Measurements from ENCODE around the gene TYW5. TPM values are rescaled to one million over a fixed set of nuclear protein-coding genes. Genes with fewer than 3 reads are reported as not detected.

TYW5 gene
- total RNA-seq, 2 donors from 2014 or later, result 8.3 to 13.7 TPM

GRCh38 chr2:199982126-199982843, 27.0 kb upstream of the TYW5 start:
- DNase-seq (ENCODE audit: low spot score in 2 of 2) (no peak), ATAC-seq (no peak)
- Mint-ChIP-seq H3K9me3 (peaks cover 0 to 8% of the 10 kb centered on the region in 2 donors), H3K27ac (no peak overlapping the region), H3K36me3 (peaks cover 0 to 5% of the 10 kb centered on the region in 2 donors)

DNA sequence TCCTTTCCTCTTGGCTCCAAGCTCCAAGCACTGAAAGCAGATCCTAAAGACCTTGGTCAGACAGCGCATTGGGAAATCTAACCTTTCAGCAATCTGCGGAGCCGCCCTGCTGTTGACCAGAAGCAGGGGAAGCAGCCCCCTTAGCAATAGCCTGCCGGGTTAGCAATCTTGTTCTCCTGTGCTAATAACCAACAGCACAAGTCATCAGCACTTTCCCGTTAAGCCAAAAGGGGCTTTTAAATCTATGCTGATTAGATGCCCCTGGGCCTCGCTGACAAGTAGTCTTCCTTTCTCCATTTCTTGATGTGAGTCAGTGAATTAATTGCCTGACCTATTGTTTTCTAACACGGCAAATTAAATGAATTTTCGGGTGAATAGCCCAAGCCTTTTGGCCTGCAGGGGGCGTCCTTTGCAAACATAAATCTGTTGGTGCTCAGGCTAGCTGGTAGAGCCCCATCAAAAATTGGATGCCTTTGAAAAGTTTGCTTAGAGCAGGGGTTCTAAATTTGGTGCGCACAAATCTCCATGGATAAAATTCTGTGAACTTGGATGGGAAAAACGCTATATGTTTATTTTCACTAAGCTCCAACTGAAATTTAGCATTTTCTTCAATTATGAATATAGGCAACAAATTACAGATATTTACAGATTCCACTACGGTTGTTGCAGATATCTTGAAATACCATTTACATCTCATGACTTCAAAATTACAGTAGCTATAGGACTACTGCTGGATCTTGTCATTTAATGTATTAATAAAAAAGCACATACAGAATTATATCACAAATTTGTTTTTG, 24.7 kb upstream of the TYW5 start:
- H3K36me3 Mint-ChIP-seq, result peaks cover 6 to 17% of the 10 kb centered on the region in 2 donors

DNA sequence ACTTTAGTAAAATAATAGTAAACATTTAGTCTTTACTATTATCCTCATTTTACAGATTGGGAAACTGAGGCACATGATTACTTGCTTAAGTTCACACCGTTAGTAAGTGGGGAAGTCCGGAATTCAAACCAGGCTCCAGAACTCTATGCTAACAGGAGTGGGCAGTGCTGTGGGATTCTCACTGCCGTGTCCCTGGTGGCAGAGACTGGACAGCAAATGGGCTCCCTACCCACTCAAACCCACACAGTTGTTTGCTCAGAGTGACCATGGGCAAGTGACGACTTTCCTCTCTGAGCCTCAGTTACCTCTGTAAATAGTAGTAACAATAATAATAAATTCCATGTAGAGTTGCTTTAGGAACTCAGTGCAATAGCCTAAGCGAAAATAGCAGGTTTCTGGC, 24.1 kb upstream of the TYW5 start:
- Mint-ChIP-seq H3K36me3 (peaks cover 6 to 17% of the 10 kb centered on the region in 2 donors), H3K9me3 (peaks cover 0 to 6% of the 10 kb centered on the region in 2 donors), H3K27ac (no peak overlapping the region)
- DNase-seq (ENCODE audit: low spot score in 2 of 2), result no peak
- no peak for ATAC-seq

More for the DNA sequence above, 24.7 kb upstream of the TYW5 start:
- no peak overlapping the region for H3K27ac Mint-ChIP-seq
- DNase-seq (ENCODE audit: low spot score in 2 of 2), result peak; percentile 65 to 89
- peak in 1 of 2 donors; percentile 28 for ATAC-seq
- peaks cover 0 to 6% of the 10 kb centered on the region in 2 donors for H3K9me3 Mint-ChIP-seq

GRCh38 chr2:199977984-199978415, 22.7 kb upstream of the TYW5 start:
- Mint-ChIP-seq H3K27ac (peak overlapping the region in 1 of 2 donors; percentile 73), H3K9me3 (peaks cover 0 to 6% of the 10 kb centered on the region in 2 donors), H3K36me3 (peaks cover 6 to 17% of the 10 kb centered on the region in 2 donors)
- ATAC-seq (peak; percentile 92 to 94), DNase-seq (ENCODE audit: low spot score in 2 of 2) (peak in 1 of 2 donors; percentile 58)

- H3K36me3 Mint-ChIP-seq, result peaks cover 6 to 17% of the 10 kb centered on the region in 2 donors
- peaks cover 0 to 6% of the 10 kb centered on the region in 2 donors for H3K9me3 Mint-ChIP-seq
- DNase-seq (ENCODE audit: low spot score in 2 of 2) (no peak), ATAC-seq (no peak)
- H3K27ac Mint-ChIP-seq, result no peak overlapping the region
These were observed 20.1 kb upstream of the TYW5 start for GRCh38 chr2:199975273-199975895.

GRCh38 chr2:199973703-199974102, 18.4 kb upstream of the TYW5 start:
- ATAC-seq, result no peak
- peaks cover 0 to 6% of the 10 kb centered on the region in 2 donors for H3K9me3 Mint-ChIP-seq
- DNase-seq (ENCODE audit: low spot score in 2 of 2), result no peak
- peaks cover 6 to 17% of the 10 kb centered on the region in 2 donors for H3K36me3 Mint-ChIP-seq
- no peak overlapping the region for H3K27ac Mint-ChIP-seq

GRCh38 chr2:199972088-199972626, 16.9 kb upstream of the TYW5 start:
- Mint-ChIP-seq H3K27ac (no peak overlapping the region), H3K9me3 (peaks cover 0 to 6% of the 10 kb centered on the region in 2 donors), H3K36me3 (peaks cover 6 to 11% of the 10 kb centered on the region in 2 donors)
- DNase-seq (ENCODE audit: low spot score in 2 of 2) (no peak), ATAC-seq (no peak)

GRCh38 chr2:199968126-199968525, 12.8 kb upstream of the TYW5 start:
- no peak for ATAC-seq
- H3K36me3 Mint-ChIP-seq, result no peaks in the 10 kb centered on the region
- DNase-seq (ENCODE audit: low spot score in 2 of 2), result no peak
- H3K9me3 Mint-ChIP-seq, result no peaks in the 10 kb centered on the region
- peak overlapping the region in 1 of 2 donors; percentile 11 for H3K27ac Mint-ChIP-seq

DNA sequence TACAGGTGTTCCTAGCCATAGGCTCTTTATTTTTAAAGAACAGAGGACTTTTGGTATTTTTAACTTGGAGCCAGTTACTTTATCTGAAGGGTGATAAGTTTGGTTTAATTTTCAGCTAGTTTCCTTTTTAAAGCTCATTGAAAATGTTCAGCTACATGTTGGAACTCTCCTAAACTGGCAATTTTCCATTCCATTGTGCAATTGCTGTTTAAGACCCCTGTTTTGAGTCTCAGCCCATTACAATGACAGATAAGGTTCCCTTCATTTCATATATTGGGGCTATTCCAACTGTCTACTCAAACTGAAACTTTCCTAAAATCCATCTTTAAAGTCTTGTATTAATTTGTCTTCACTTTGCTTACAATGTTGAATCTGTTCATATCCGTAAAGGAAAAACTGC, 11.7 kb upstream of the TYW5 start:
- H3K27ac Mint-ChIP-seq, result no peak overlapping the region
- DNase-seq (ENCODE audit: low spot score in 2 of 2), result no peak
- H3K9me3 Mint-ChIP-seq, result no peaks in the 10 kb centered on the region
- no peak for ATAC-seq
- peaks cover 7% of the 10 kb centered on the region in 2 donors for H3K36me3 Mint-ChIP-seq

GRCh38 chr2:199966405-199966804, 11.1 kb upstream of the TYW5 start:
- Mint-ChIP-seq H3K9me3 (no peaks in the 10 kb centered on the region), H3K27ac (no peak overlapping the region), H3K36me3 (peaks cover 7 to 12% of the 10 kb centered on the region in 2 donors)
- DNase-seq (ENCODE audit: low spot score in 2 of 2) (no peak), ATAC-seq (no peak)

GRCh38 chr2:199962203-199962602, 6.9 kb upstream of the TYW5 start:
- peaks cover 7 to 19% of the 10 kb centered on the region in 2 donors for H3K36me3 Mint-ChIP-seq
- no peaks in the 10 kb centered on the region for H3K9me3 Mint-ChIP-seq
- peak overlapping the region in 1 of 2 donors; percentile 79 for H3K27ac Mint-ChIP-seq
- DNase-seq (ENCODE audit: low spot score in 2 of 2) (no peak), ATAC-seq (peak; percentile 79 to 96)

DNA sequence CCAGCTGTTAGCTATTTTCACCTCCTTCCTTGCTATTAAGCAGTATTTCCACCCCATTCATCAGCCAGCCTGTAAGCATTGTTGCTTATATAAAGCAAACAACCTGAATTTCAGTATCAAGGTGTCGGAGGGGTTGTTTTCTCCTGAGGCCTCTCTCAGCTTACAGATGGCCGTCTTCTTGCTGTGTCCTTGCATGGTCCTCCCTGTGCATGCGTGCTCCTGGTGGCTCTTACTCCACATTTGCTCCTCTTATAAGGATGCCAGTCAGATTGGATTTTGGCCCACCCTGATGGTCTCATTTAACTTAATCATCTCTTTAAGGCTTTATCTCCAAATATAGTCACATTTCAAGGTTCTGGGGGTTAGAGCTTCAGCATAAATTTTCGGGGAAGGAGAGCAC, 2.7 kb upstream of the TYW5 start:
- H3K36me3 Mint-ChIP-seq, result peaks cover 26 to 43% of the 10 kb centered on the region in 2 donors
- no peaks in the 10 kb centered on the region for H3K9me3 Mint-ChIP-seq
- DNase-seq (ENCODE audit: low spot score in 2 of 2) (no peak), ATAC-seq (no peak)
- H3K27ac Mint-ChIP-seq, result peak overlapping the region; percentile 41 to 45

GRCh38 chr2:199956062-199956380, 730 bp upstream of the TYW5 start:
- no peaks in the 10 kb centered on the region for H3K9me3 Mint-ChIP-seq
- peaks cover 20 to 36% of the 10 kb centered on the region in 2 donors for H3K36me3 Mint-ChIP-seq
- H3K27ac Mint-ChIP-seq, result peak overlapping the region; percentile 95 to 96
- DNase-seq (ENCODE audit: low spot score in 2 of 2) (no peak), ATAC-seq (no peak)

- peaks cover 20 to 42% of the 10 kb centered on the region in 2 donors for H3K36me3 Mint-ChIP-seq
- no peaks in the 10 kb centered on the region for H3K9me3 Mint-ChIP-seq
- DNase-seq (ENCODE audit: low spot score in 2 of 2) (no peak), ATAC-seq (peak; percentile 69 to 71)
- peak overlapping the region; percentile 95 to 96 for H3K27ac Mint-ChIP-seq
These were observed 318 bp downstream of the TYW5 start for GRCh38 chr2:199955007-199955338.

DNA sequence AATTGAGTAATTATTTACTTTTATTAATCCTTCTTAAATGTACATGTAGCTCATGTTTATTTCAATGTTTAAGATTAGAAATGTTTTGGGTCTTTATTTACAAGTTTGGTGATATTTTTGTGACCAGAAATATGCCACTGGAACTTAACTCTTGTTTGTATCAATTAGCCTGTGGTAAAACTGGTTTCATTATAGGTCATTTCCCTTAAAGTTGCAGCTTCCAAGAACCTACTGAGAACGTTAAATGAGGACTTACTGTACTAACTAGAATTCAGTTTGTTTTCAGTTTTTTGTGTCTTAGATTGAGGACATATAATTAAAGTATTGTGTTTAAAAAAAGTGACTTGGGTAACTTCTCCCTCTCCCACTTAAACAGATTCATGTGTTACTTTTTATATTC, 4.3 kb downstream of the TYW5 start:
- Mint-ChIP-seq H3K9me3 (no peaks in the 10 kb centered on the region), H3K36me3 (peaks cover 14 to 31% of the 10 kb centered on the region in 2 donors), H3K27ac (no peak overlapping the region)
- DNase-seq (ENCODE audit: low spot score in 2 of 2) (no peak), ATAC-seq (no peak)

GRCh38 chr2:199950396-199950795, 4.9 kb downstream of the TYW5 start:
- DNase-seq (ENCODE audit: low spot score in 2 of 2) (no peak), ATAC-seq (no peak)
- H3K36me3 Mint-ChIP-seq, result peaks cover 8 to 26% of the 10 kb centered on the region in 2 donors
- peak overlapping the region; percentile 15 to 73 for H3K27ac Mint-ChIP-seq
- H3K9me3 Mint-ChIP-seq, result no peaks in the 10 kb centered on the region

DNA sequence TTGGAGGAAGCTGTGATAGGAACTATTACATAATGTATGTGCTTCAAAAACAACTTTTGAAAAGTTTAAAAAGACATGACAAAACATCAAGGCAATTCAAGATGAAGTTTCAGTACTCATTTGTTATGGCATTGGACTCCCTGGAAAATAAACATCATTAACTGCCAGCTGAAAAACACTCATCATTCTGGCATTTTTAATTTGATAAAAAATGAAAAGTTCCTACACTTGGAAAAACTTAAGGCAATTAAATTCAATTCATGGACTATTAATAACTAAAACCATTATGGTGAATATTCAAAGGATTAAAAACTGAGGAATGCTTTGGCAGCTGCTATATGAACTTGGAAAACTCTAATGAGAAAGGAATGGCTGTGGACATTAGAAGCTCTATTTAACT, 8.5 kb downstream of the TYW5 start:
- ATAC-seq, result no peak
- Mint-ChIP-seq H3K36me3 (peaks cover 0 to 7% of the 10 kb centered on the region in 2 donors), H3K9me3 (no peaks in the 10 kb centered on the region), H3K27ac (no peak overlapping the region)
- no peak for DNase-seq (ENCODE audit: low spot score in 2 of 2)

Measured in activated naive CD4-positive, alpha-beta T cell treated with anti-CD3 and anti-CD28 coated beads, Interleukin-2, amount 50 U/mL, for 72 hours (primary cell).